ENCODE data around the gene EVI5L.

Gene EVI5L

GRCh38 chr19:7862413-7862951 lies 32.5 kb downstream of the EVI5L start:
- DNase-seq, result peak; percentile 73

GRCh38 chr19:7863157-7863970 lies 33.3 kb downstream of the EVI5L start:
- no peak for DNase-seq

GRCh38 chr19:7863971-7864689 lies 34.1 kb downstream of the EVI5L start:
- no peak for DNase-seq

- DNase-seq, result no peak
Measured at GRCh38 chr19:7864690-7865074, 34.7 kb downstream of the EVI5L start.

- DNase-seq, result no peak
Measured at GRCh38 chr19:7865262-7865911, 35.4 kb downstream of the EVI5L start.

GRCh38 chr19:7866399-7867091 lies 36.5 kb downstream of the EVI5L start:
- no peak for DNase-seq

GRCh38 chr19:7867092-7867844 lies 37.2 kb downstream of the EVI5L start:
- DNase-seq, result no peak

- no peak for DNase-seq
Measured at GRCh38 chr19:7868326-7868670, 38.3 kb downstream of the EVI5L start.

- peak; percentile 81 for DNase-seq
Measured at GRCh38 chr19:7868671-7869452, 38.8 kb downstream of the EVI5L start.

GRCh38 chr19:7869453-7869909 lies 39.5 kb downstream of the EVI5L start:
- DNase-seq, result peak; percentile 81

- DNase-seq, result peak; percentile 77
Measured at GRCh38 chr19:7869910-7870511, 40.0 kb downstream of the EVI5L start.

GRCh38 chr19:7870571-7871436 lies 40.8 kb downstream of the EVI5L start:
- DNase-seq, result peak; percentile 85

- DNase-seq, result peak; percentile 94
Measured at GRCh38 chr19:7871437-7872305, 41.7 kb downstream of the EVI5L start.

GRCh38 chr19:7872306-7873204 lies 42.5 kb downstream of the EVI5L start:
- DNase-seq, result no peak

- no peak for DNase-seq
Measured at GRCh38 chr19:7873304-7874075, 43.5 kb downstream of the EVI5L start.

GRCh38 chr19:7874076-7874896 lies 44.3 kb downstream of the EVI5L start, which contains the start of gene PRR36:
Gene PRR36, minus strand, starts transcription at chr19:7874390. Its CDS starts 701 bp downstream, at chr19:7873689.
- DNase-seq, result no peak
